Liver (tissue), 9 donors: ENCODE measurements around the gene PDLIM5. TPM values are rescaled to one million over a fixed set of nuclear protein-coding genes. Genes with fewer than 3 reads are reported as not detected.

Source experiments
- DNase-seq: peaks from one replicate; pipeline ENCODE4 v3.0.0-alpha.2; 2017; ENCODE audit warnings: low spot score
- H3K27ac ChIP-seq, 2 donors: one replicate each; pipeline ENCODE4 v1.7.0; 2013; ENCODE audit warnings: inconsistent platforms in 2 of 2, low read length in 2 of 2, control low read depth in 1 of 2, low read depth in 1 of 2, mild to moderate bottlenecking in 1 of 2
- H3K27me3 ChIP-seq, 4 donors: one replicate each; pipeline versions ENCODE4 v1.6.1 to v1.7.0; 2013; ENCODE audit warnings: low read length in 3 of 4, inconsistent platforms in 1 of 4, mild to moderate bottlenecking in 1 of 4, moderate library complexity in 1 of 4; ENCODE audit not compliant: control insufficient read depth in 4 of 4, insufficient read depth in 4 of 4
- H3K36me3 ChIP-seq, 4 donors: one replicate each; pipeline versions ENCODE4 v1.6.1 to v1.7.0; 2013; ENCODE audit warnings: low read length in 3 of 4, mild to moderate bottlenecking in 3 of 4, low read depth in 1 of 4, moderate library complexity in 1 of 4; ENCODE audit not compliant: control insufficient read depth in 4 of 4, insufficient read depth in 3 of 4
- H3K4me1 ChIP-seq, 4 donors: one replicate each; pipeline versions ENCODE4 v1.6.1 to v1.7.0; 2013; ENCODE audit warnings: low read length in 3 of 4, mild to moderate bottlenecking in 3 of 4, moderate library complexity in 1 of 4; ENCODE audit not compliant: control insufficient read depth in 4 of 4, insufficient read depth in 4 of 4
- H3K4me3 ChIP-seq, 3 donors: one replicate each; pipeline versions ENCODE4 v1.6.1 to v1.7.0; 2013; ENCODE audit warnings: low read length in 3 of 3, control low read depth in 1 of 3, low read depth in 1 of 3, mild to moderate bottlenecking in 1 of 3
- H3K9ac ChIP-seq, 2 donors: one replicate each; pipeline ENCODE4 v1.7.0; 2013; ENCODE audit warnings: low read length in 2 of 2, mild to moderate bottlenecking in 2 of 2, moderate library complexity in 2 of 2, control low read depth in 1 of 2, low read depth in 1 of 2
- H3K9me3 ChIP-seq, 4 donors: one replicate each; pipeline versions ENCODE4 v1.6.1 to v1.7.0; 2013; ENCODE audit warnings: low read length in 3 of 4; ENCODE audit not compliant: control insufficient read depth in 4 of 4
- ATF3 ChIP-seq: IDR thresholded peaks from 2 replicates; pipeline ENCODE4 v1.6.1; 2016; ENCODE audit warnings: antibody characterized with exemption
- CTCF ChIP-seq: fragments of 150-350 bp; IDR thresholded peaks from 2 replicates; pipeline ENCODE4 v1.5.1; 2017; ENCODE audit warnings: improper control_type of control experiment, low read depth, low read length; ENCODE audit not compliant: missing input control
- FOXA2 ChIP-seq: IDR thresholded peaks from 2 replicates; pipeline ENCODE4 v1.6.1; 2016; ENCODE audit warnings: antibody characterized with exemption
- HNF4A ChIP-seq, 2 donors: conservative IDR thresholded peaks; 2 replicates each; pipeline ENCODE4 v1.6.1; 2016; ENCODE audit warnings: antibody characterized with exemption in 2 of 2, mild to moderate bottlenecking in 2 of 2
- HNF4G ChIP-seq: IDR thresholded peaks from 2 replicates; pipeline ENCODE4 v1.6.1; 2016; ENCODE audit warnings: antibody characterized with exemption
- JUND ChIP-seq, 2 donors: IDR thresholded peaks; 2 replicates each; pipeline ENCODE4 v1.6.1; 2016; ENCODE audit warnings: antibody characterized with exemption in 2 of 2
- NR2F2 ChIP-seq: IDR thresholded peaks from 2 replicates; pipeline ENCODE4 v1.6.1; 2016; ENCODE audit warnings: antibody characterized with exemption
- RAD21 ChIP-seq, 2 donors: IDR thresholded peaks; 2 replicates each; pipeline ENCODE4 v1.6.1; 2016; ENCODE audit warnings: antibody characterized with exemption in 2 of 2, mild to moderate bottlenecking in 2 of 2
- RXRA ChIP-seq, 2 donors: IDR thresholded peaks; 2 replicates each; pipeline ENCODE4 v1.6.1; 2017 to 2018; ENCODE audit warnings: antibody characterized with exemption in 2 of 2, mild to moderate bottlenecking in 1 of 2
- SP1 ChIP-seq: IDR thresholded peaks from 2 replicates; pipeline ENCODE4 v1.6.1; 2018; ENCODE audit warnings: antibody characterized with exemption, mild to moderate bottlenecking
- TAF1 ChIP-seq: conservative IDR thresholded peaks from 2 replicates; pipeline ENCODE4 v1.6.1; 2016; ENCODE audit warnings: antibody characterized with exemption, mild to moderate bottlenecking
- YY1 ChIP-seq: IDR thresholded peaks from 2 replicates; pipeline ENCODE4 v1.6.1; 2016; ENCODE audit warnings: antibody characterized with exemption, mild to moderate bottlenecking
- ZBTB33 ChIP-seq: IDR thresholded peaks from 2 replicates; pipeline ENCODE4 v1.6.1; 2016; ENCODE audit warnings: antibody characterized with exemption
- WGBS: extraction: QIAGEN DNeasy Blood & Tissue Kit; methylation state at CpG from one replicate; pipeline ENCODE4 v1.1.7; 2013; 5-methylcytosine and 5-hydroxymethylcytosine counted together
- polyA plus RNA-seq, 2 donors: library from polyadenylated mRNA; stranded (reverse) in 1 of 2; unstranded in 1 of 2; fragments of 200-250 nt in 1 of 2; fragments of >200 nt in 1 of 2; fragmentation: Nextera tagmentation in 1 of 2; extraction: Ambion mirVana in 1 of 2; gene quantifications; one replicate each; pipeline versions ENCODE4 v1.2.1 to v1.2.3, GENCODE V29; 2013 to 2015
- total RNA-seq, 2 donors: library from RNA; depleted of rRNA; stranded (reverse); fragments of >200 nt; gene quantifications; one replicate each; pipeline ENCODE4 v1.2.3, GENCODE V29; 2014
- donor health status: healthy.
- donor health status: healthy.
- donor health status: healthy.
- donor health status: healthy.
- donor health status: healthy.

The PDLIM5 gene
- total and polyA plus RNA-seq, 4 donors, result 19.1 to 114 (median 67.8) TPM

GRCh38 chr4:94430406-94430805 is 21.3 kb upstream of the PDLIM5 start:
- no peaks in the 10 kb centered on the region for H3K4me1 ChIP-seq
- H3K27ac ChIP-seq, result no peak overlapping the region
- H3K9me3 ChIP-seq, result peaks cover 0 to 11% (median 2%) of the 10 kb centered on the region in 4 donors
- TF ChIP-seq HNF4A (conservative IDR thresholded peaks at IDR 0.05), result no peak
- TF ChIP-seq RAD21 (IDR thresholded peaks at IDR 0.05), result no peak
- TF ChIP-seq SP1, result no peak
- TF ChIP-seq ZBTB33, result no peak
- TF ChIP-seq NR2F2, result no peak
- TF ChIP-seq ATF3, result no peak
- no peak for TF ChIP-seq RXRA (IDR thresholded peaks at IDR 0.05)
- no peak for TF ChIP-seq FOXA2
- TF ChIP-seq HNF4G, result no peak
- no peak for TF ChIP-seq YY1
- H3K9ac ChIP-seq, result no peak overlapping the region
- DNase-seq, result no peak
- no peaks in the 10 kb centered on the region for H3K27me3 ChIP-seq
- H3K36me3 ChIP-seq, result no peaks in the 10 kb centered on the region
- H3K4me3 ChIP-seq, result no peak overlapping the region
- WGBS, result 91% methylated on average over 6 of the region's 6 CpGs

GRCh38 chr4:94431388-94431787 is 20.4 kb upstream of the PDLIM5 start:
- no peak overlapping the region for H3K27ac ChIP-seq
- no peak for DNase-seq
- no peak overlapping the region for H3K9ac ChIP-seq
- H3K4me1 ChIP-seq, result no peaks in the 10 kb centered on the region
- no peaks in the 10 kb centered on the region for H3K36me3 ChIP-seq
- H3K4me3 ChIP-seq, result no peak overlapping the region
- no peak for TF ChIP-seq JUND (IDR thresholded peaks at IDR 0.05)
- TF ChIP-seq RXRA (IDR thresholded peaks at IDR 0.05), result no peak
- no peak for TF ChIP-seq CTCF
- no peak for TF ChIP-seq ATF3
- H3K27me3 ChIP-seq, result no peaks in the 10 kb centered on the region
- peaks cover 0 to 8% (median 2%) of the 10 kb centered on the region in 4 donors for H3K9me3 ChIP-seq
- 96% methylated on average over 3 of the region's 3 CpGs for WGBS

- Histone ChIP-seq H3K4me3 (no peak overlapping the region), H3K9ac (no peak overlapping the region), H3K27me3 (no peaks in the 10 kb centered on the region), H3K9me3 (no peaks in the 10 kb centered on the region), H3K36me3 (no peaks in the 10 kb centered on the region), H3K4me1 (no peaks in the 10 kb centered on the region), H3K27ac (no peak overlapping the region)
- TF ChIP-seq TAF1, result no peak
- TF ChIP-seq ATF3, result no peak
- no peak for DNase-seq
Observed at GRCh38 chr4:94434505-94434904, 17.2 kb upstream of the PDLIM5 start.
